ENCODE measurements around the gene NQO1.

DNA sequence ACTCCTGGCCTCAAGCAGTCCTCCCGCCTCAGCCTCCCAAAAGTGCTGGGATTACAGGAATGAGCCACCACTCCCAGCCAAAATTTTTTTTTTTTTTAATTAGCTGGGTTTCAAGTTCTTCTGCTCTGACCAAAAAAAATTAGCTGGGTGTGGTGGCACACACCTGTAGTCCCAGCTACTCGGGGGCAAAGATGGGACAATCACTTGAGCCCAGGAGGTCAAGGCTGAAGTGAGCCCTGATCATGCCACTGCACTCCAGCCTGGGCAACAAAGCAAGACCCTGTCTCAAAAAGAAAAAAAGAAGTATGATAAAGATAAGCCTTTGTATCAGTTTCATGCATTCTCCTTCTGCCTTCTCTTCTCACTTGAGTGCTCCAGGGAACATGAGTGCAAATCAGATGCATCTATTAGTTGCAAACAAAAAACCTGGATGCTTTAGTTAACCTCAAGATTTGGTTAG, 1.9 kb downstream of the NQO1 start:
- no peak for TF ChIP-seq CTCF (conservative IDR thresholded peaks at IDR 0.05)
- no peak for TF ChIP-seq ZFX (IDR thresholded peaks at IDR 0.05)

Measured in C4-2B (cell line).